Fibroblast of skin of right quadriceps (primary cell): ENCODE results near the gene NOXO1.
A peak's percentile ranks its signal among the peaks of the same experiment; 100 is the strongest.

ENCODE experiments used
- DNase-seq: peaks from one replicate; pipeline ENCODE4 v3.0.0-alpha.2; 2013

NOXO1 gene

DNA sequence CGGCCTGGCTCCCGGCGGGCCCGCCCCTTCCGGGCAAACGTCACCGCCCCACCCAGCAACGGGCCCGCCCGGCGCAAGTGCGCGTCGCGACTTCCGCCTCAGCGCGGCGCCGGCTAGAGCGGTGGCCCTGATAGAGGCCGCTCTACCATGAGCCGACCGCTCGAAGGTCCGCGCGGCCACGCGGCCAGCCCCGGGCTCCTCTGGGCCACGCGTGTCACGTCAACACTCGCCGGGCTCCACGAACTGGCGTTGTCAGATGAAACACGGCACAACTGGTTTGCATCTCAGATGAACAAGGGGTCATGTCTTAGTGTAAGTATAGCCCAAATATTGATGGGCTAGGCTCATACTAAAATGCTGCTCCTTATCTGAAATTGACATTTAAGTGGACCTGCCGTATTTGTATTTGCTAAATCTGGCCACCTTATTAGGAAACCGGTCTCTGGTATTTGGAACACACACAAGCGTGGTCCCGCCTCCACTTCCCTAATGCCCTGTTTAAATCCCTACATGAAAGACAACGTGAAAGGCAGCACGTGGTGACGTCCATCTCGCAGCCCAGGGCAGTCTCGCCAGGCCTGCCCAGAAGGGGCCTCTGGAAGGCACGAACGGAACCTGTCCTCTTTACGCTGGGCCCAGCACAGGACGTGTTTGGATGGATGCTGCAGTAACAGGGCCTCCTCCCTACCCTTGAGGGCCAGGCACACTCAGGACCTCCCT is 28.7 kb upstream of the NOXO1 start, which contains the start of gene ZNF598:
Gene ZNF598 (minus strand): TSS at position 31 of the 720 bp plus-strand sequence.
- peak; percentile 88 for DNase-seq

GRCh38 chr16:2009164-2009711 is 28.0 kb upstream of the NOXO1 start:
- no peak for DNase-seq

GRCh38 chr16:2008631-2009163 is 27.4 kb upstream of the NOXO1 start:
- peak; percentile 11 for DNase-seq

GRCh38 chr16:2008009-2008526 is 26.8 kb upstream of the NOXO1 start:
- DNase-seq: peak; percentile 31

- no peak for DNase-seq
Measured at GRCh38 chr16:2007081-2007836, 26.0 kb upstream of the NOXO1 start.

DNA sequence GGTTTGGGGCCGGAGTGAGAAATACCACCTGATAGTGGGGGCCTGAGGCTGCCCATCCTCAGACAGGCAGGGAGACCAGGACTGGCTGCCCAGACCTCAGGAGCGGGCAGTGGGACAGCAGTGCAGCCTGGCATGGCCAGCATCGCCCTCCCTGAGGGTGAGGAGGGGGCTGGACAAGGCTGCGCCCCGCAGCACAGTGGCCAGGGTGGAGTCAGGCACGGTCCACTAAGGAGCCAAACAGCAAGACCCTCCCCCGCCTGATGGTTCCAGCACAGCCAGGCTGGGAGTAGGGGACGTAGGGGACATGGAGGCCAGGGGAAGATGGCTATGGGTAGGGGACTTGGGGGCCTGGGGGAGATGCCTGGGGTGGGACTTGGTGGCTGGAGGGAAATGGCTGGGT is 25.0 kb upstream of the NOXO1 start:
- no peak for DNase-seq

- no peak for DNase-seq
Measured at GRCh38 chr16:2005646-2006045, 24.4 kb upstream of the NOXO1 start.

DNA sequence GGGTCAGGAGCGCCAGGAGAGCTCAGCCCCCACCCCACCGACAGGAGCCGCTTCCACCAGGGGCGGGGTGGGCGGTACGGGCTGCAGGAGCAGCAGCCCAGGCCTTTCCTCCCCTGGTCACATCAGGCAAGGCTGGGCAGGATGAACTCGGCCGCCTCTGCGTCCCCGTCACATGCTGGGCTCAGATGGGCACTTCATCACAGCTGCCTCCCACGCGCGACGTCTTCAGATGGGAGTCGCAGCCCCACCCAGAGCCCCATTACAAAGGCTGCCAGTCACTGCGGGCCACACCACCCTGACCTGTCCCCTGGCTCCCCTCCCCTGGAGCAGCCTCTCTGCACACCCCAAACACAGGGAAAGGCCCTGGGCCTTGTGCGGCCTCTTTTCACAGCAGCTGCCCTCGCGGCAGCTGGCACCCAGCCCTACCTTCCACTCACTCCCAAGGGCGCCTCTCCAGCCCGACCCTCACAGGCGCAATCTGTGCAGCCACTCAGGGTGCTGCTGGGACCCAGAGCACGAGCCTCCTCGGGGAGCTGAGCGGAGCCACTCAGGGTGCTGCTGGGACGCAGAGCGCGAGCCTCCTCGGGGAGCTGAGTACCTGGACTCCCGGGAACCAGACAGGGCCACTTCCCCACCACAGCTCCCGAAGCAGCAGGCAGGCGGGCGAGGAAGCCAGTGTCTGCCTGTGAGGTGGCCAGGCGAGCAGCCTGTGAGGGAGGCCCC is 23.7 kb upstream of the NOXO1 start:
- no peak for DNase-seq

DNA sequence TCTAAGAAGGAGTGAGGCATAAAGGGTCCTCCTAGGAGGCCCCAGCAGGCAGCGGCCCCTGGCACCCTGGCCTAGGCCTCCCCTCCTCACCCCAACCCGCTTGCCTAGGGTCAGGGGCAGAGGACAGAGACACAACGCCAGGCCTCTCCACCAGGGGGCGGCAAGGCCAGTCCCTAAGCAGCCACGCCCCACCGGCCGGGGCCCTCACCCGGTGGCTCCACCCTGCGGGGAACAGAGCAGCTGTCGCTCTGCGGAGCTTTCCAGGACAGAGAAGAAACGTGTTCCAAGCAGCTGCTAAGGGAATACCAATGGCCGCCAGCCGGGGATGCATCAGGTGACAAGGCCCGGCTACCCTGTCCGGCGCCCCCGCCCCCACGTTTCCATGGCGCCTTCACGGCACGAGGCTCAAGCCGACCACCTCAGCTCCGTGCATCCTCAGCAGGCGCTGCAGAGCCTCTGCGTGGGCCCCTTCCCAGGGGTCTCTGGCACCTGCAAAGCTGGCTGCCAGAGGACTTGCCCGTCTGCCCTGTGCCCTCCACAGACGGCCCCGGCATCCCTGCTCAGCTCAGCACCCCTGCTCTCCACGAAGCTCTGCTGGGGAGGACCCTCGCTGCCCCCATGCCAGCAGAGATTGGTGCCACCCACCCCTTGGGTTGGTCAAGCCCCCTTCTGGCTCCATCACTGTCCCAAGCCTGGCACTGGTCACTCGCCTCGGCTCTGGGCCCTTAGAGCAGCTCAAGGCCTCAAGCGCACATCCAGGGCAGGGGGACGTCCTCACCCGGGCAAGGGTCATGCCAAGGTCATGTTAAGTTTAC is 22.8 kb upstream of the NOXO1 start:
- DNase-seq: peak; percentile 77

DNA sequence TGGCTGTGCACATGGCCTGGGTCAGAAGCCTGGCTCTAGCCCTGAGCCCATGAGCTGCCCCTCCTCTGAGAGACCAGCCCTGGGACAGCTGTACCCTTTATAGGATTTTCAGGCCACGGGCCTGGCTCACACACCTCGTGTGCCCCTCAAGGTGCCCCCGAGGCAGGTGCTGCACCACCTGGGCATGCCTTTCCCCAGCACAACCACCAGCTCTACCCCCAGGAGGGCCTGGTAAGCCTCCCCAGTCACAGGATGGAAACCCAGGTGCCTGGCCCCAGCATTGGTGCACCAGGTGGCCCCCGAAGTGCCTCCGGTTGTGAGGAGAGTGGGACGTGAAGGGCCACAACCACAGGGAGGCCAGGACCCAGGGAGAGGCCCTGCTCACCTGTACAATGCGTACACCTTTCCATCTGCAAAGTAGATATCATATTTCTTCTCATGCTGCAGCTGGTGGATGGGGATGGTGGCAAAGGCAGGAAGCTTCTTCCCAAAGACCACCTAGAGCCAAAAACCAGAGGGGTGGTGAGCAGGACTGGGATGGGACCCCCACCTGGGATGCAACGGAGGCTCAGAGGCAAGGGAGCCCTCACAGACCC is 22.1 kb upstream of the NOXO1 start:
- DNase-seq: no peak

GRCh38 chr16:2002406-2003230 is 21.3 kb upstream of the NOXO1 start:
- DNase-seq: no peak

DNA sequence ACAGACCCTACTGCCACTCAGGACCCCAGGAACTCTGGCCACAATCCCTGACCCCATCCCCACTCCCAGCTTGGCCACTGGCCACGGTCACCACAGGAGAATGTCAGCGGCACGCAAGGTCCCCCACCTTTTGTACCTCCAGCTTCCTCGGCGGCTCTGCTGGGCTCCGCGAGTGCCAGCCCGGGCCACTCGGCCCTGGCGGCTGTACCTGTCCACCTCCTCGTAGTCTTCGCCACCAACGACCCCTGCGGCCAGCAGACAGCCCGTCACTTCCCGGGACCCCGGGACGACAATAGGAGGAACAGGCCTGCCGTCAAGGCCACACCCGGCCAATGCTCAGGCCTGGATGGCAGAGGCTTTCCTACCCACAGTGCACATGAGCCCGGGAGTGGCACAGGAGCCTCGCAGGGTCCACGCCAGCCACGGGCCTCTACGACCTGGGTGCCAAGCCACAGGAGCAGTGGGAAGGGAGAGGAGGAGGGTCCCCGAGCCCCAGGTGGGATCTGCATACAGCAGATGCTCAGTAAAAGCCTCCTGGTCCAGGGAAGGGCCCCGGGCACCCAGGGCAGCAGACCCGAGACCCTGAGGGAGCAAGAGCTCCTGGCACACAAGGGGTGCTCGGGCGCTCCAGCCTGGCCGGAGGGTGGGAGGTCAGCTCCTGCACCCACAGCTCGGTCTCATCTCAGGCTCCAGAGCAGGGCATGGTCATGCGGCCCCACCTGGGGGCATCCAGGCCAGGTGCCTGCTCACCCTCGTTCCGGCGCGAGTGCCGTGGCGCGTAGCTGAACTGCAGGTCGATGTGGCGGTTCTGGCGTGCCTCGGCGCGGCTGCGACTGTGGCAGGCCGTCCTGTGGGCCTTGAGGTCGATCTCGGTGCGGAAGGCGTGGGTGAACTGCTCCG is 20.4 kb upstream of the NOXO1 start:
- DNase-seq: no peak

GRCh38 chr16:2001035-2001434 is 19.8 kb upstream of the NOXO1 start:
- no peak for DNase-seq

DNA sequence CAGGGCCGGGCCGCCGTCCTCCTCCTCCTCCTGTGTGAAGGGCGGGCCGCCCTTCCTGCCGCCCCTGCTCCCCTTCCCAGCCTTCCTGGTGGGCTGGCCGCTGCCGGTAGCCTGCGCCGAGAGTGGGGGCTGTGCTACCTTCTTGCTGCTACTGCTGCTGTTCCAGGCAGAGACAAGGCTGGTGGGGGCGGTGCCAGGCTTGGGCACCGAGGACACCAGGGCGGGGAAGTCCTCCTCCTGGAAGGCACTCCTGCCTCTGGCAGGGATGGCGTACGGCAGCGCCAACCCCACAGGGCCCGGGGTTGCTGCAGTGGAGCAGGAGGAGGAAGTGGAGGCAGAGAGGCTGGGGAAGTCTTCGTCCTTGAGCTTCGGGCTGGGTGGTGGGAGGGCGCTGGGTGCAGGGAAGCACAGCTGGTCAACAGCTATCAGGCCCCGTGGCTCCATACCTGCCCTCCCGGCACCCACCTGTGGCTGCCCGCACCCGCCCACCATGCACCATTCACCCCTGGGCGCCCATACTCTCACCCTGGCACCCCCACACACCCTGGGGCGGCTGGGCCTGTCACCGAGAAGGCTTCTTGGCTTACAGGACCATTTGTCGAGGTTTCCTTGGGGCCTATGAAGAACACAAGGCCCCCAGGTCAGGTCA is 18.7 kb upstream of the NOXO1 start:
- DNase-seq: no peak

DNA sequence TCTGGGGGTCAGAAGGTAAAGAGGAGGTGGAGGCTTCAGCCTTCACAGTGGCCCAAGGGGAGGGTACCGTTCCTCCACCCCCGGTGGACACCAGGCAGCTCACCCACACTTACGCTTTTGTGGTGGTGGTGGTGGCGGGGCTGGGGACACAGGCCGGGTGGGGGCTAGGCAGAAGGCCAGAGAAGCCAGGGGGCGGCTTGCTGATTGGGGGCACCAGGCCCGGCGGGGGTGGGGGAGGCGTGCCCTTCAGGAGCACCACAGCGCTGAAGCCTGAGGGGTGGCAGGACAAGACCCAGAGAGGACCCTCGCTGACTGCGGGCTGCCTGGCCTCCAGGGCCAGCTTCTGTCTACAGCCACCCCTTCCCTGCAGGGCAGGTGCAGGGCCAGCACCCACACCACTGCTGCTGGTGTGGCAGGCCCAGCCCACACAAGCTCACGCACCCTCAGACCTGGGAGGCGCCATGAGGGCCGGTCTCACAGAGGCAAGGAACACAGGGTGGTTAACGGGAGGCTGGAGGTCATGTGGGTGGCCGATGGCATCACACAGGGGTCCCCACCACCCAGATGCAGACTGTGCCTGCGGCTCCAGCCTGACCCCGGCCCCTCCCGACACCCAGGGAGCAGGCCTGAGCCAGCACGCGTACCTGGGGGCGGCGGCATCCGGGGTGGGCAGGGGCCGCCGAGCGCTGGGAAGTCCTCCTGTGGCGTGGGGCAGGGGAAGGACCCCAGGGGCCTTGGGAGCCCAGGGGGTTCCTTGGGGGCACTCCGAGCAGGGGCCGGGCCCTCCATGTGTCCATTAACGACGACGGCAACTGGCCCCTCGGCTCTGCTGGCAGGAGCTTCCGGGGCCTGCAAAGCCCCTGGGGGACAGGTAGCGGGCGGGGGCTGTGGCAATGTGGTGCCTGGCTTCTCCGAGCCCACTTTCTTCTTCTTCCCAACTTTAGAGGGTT is 17.9 kb upstream of the NOXO1 start:
- DNase-seq: no peak

- no peak for DNase-seq
Measured at GRCh38 chr16:1998360-1998835, 17.1 kb upstream of the NOXO1 start.

GRCh38 chr16:1997494-1998359 is 16.5 kb upstream of the NOXO1 start:
- no peak for DNase-seq
